GM21786 (cell line): ENCODE measurements around the gene ZDHHC21.
"Not testable (repeated sequence)": the region's sequence is repeated elsewhere in the genome, so short reads cannot be mapped to it uniquely, and the experiment has no call there.

ENCODE experiments used
- ATAC-seq: cut with Tn5 transposase; IDR thresholded peaks from one replicate; pipeline ENCODE4 v1.9.1; 2021; ENCODE audit not compliant: unreplicated experiment

The ZDHHC21 gene

DNA sequence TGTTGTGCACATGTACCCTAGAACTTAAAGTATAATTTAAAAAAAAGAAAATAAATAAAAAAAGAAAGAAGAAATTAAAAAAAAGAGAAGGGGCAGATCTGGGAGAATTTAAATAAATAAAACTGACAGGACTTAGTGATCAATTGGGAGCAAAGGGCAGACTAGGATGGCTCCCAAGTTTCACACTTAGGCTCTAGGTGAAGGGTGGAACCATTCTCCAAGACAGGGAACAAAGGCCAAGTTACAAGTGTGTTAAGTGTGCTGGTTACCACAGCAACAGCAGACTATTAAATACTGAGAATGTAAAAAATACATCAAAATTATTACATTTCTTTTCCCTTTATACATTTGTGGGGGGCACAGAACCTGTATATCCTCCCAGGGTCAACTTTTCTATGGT, 7.1 kb downstream of the ZDHHC21 start:
- no peak for ATAC-seq

GRCh38 chr9:14682616-14683015, 10.6 kb downstream of the ZDHHC21 start:
- not testable (repeated sequence) for ATAC-seq

- no peak for ATAC-seq
Observed at GRCh38 chr9:14678776-14679175, 14.5 kb downstream of the ZDHHC21 start.

GRCh38 chr9:14677872-14678271, 15.4 kb downstream of the ZDHHC21 start:
- no peak for ATAC-seq

- ATAC-seq: no peak
Observed at GRCh38 chr9:14677396-14677795, 15.8 kb downstream of the ZDHHC21 start.

DNA sequence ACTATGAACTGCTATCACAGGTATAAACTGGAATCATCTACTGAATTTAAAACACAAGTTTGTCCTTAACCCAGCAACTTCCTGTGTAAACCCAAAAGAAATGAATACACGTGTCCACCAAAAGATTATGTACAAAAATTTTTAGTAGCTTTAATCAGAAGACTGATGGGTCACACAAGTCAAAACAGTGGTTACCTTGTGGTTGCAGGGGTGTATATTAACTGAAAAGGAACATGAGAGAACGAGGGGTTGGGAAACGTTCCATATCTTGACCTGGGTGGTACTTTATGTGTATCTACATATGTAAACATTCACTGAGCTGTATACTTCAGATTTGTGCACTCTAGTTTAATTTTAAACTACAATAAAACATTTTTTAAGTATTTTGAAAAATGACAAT, 18.6 kb downstream of the ZDHHC21 start:
- ATAC-seq: no peak

- no peak for ATAC-seq
Observed at GRCh38 chr9:14671377-14671776, 21.9 kb downstream of the ZDHHC21 start.

- no peak for ATAC-seq
Observed at GRCh38 chr9:14670718-14671117, 22.5 kb downstream of the ZDHHC21 start.

DNA sequence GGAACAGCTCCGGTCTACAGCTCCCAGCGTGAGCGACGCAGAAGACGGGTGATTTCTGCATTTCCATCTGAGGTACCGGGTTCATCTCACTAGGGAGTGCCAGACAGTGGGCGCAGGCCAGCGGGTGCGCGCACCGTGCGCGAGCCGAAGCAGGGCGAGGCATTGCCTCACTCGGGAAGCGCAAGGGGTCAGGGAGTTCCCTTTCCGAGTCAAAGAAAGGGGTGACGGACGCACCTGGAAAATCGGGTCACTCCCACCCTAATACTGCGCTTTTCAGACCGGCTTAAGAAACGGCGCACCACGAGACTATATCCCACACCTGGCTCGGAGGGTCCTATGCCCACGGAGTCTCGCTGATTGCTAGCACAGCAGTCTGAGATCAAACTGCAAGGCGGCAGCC, 29.2 kb downstream of the ZDHHC21 start:
- not testable (repeated sequence) for ATAC-seq

GRCh38 chr9:14662060-14662453, 31.2 kb downstream of the ZDHHC21 start:
- no peak for ATAC-seq

- ATAC-seq: no peak
Observed at GRCh38 chr9:14661421-14662059, 31.7 kb downstream of the ZDHHC21 start.

DNA sequence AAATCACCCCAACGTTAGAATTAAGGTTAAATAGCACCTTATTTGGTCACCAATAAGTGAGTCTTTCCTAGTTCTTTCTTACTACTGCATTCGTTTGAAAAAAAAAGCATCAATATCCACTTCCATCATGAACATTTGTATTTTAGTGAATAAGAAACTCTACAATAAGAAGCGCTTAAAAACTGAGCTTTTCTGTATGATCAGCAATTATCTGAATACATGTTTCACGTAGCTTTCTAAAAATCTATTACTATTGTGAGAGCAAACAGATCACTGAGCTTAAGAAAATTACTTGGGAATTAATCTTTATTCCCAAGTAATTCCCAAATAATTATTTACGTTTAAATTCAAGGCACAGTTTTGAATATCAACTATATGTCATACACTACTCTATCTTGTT, 32.5 kb downstream of the ZDHHC21 start:
- no peak for ATAC-seq

GRCh38 chr9:14654932-14655331, 38.3 kb downstream of the ZDHHC21 start:
- ATAC-seq: no peak

DNA sequence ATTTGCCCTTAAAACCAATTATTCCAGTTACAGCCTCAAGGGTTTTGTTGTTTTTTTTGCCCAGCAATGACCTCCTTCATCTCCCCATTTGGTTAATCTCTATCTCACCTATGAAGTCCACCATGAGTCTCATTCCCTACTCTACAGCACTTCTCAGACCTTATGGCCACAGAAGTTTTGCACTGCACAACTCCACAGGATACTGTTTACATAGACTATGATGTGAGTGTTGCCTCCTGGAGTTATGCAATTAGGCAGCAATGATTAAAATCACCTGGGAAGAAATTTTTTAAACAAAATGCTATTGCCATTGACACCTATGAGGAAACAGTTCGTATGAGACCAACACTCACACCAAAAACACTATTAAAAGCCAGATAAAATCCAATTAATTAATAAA, 39.7 kb downstream of the ZDHHC21 start:
- no peak for ATAC-seq

DNA sequence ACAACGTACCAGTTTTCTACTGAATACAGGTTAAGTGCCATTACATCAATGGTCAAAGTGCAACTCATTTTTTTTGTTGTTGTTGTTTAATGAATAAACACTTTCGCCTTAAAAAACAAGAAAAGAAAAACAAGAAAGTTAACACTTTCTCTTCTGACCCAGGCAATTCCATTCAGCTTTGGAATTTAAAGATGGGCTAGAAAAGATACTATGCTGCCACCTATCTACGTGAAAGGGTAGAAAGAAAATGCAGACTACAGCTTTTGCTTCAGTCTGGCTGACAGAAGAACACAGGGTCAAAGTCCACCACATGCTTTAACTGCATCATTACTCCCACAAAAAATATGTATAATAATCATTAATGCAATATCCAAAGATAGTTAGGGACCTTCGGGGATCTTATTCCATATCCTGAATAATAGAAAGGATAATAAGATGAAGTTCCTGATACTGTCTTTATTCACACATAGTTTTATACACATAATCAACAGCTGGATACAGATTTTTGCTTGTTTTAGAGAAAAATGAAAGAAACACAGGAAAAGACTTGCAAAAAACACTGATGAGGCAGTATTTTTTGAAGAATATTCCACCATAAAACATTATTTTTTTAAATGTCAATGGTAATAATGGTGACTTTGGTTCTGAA, 40.4 kb downstream of the ZDHHC21 start:
- ATAC-seq: no peak

DNA sequence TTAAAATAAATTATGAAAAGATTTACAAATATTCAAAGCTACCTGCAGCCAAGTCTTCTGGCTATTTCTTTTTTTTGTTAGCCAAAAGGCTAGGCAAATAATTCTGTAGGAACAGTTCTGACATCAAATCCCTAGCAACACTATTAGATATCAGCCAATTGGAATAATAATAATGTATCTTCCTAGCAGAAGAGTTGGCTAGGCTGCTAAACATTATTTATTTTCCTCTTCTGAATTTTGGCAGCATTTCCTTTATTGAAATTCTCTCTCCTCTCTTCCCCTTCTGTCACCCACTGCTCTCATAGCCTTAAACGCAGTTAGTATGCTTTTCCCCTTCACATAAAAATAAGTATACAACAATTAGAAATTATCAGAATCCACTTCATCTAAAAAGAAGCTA, 42.6 kb downstream of the ZDHHC21 start:
- ATAC-seq: no peak

- ATAC-seq: no peak
Observed at GRCh38 chr9:14645648-14646047, 47.6 kb downstream of the ZDHHC21 start.

DNA sequence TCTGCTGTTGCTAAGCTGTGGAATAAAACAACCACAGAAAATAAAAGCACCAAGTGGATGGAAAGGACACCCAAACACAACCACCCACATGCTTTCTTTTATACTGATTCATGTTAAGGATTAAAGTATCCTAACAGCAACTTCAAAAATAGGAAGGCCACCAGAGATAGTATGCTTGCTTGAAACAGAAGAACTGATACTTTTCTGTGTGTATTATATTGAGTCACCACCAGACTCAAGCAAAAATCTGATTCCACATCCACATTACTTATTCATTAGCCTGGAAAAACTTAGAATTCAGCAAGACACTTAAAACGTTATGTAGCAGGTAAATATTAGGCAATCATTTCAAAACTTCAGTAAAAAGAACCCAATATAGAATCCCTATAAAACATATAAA, 52.3 kb downstream of the ZDHHC21 start:
- no peak for ATAC-seq

DNA sequence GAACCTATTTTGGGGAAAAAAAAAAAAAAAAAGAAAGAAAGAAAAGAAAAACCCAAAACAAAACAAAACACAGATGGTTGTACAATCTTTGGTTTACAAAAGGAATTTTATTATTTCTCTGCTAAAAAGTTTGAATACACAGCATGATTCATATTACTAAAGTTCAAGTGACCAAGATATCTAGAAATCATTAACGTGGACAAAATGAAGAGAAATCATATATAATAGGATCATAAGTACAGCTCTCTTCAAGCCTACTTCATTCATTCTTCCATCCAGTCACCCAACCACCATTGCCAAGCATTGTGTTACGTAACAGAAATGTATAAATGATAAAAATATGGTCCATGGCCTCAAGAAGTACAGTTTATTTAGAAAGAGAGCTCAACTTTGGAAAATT, 52.9 kb downstream of the ZDHHC21 start:
- no peak for ATAC-seq

- no peak for ATAC-seq
Observed at GRCh38 chr9:14633906-14634565, 59.2 kb downstream of the ZDHHC21 start.

DNA sequence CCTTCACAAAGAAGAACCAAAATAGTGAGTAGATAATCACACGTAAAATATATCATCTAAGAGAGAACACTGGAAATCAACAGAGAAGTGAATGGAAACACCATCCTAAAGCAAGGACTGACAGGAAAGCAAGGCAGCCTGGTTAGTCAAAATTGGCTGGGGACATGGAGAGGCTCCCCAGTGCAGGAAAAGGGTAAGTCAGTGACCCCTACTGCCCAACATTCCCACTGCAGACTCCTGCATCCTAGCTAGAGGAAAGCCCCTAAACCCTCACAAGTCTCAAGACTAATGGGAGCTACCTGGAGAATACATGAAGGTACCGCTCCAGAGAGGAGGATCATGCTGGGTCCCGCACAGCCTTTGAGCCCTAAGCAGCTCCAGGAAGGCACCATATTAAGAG, 60.1 kb downstream of the ZDHHC21 start:
- ATAC-seq: no peak

- no peak for ATAC-seq
Observed at GRCh38 chr9:14627513-14627912, 65.7 kb downstream of the ZDHHC21 start.
